SK-N-SH (cell line): ENCODE measurements around the gene COG8. TPM values are rescaled to one million over a fixed set of nuclear protein-coding genes. Genes with fewer than 3 reads are reported as not detected.

Experiments used
- CTCF ChIA-PET: fragments of 300-600, 350-600 bp; formaldehyde crosslinking; extraction: SDS; loops from one replicate; lab custom pipeline; 2021; lab: Yijun Ruan, JAX
- POLR2A ChIA-PET: fragments of 350-600 bp; sonication (Branson Sonifier 250); formaldehyde crosslinking; extraction: SDS; loops from one replicate; lab custom pipeline; 2020; ENCODE audit warnings: antibody characterized with exemption, inconsistent platforms; lab: Yijun Ruan, JAX
- DNase-seq: peaks from one replicate; pipeline ENCODE4 v3.0.0; 2012
- H2AFZ ChIP-seq: fragments of 200-600 bp; sonication (generic); 2 replicates; pipeline ENCODE4 v1.8.1; 2016; ENCODE audit warnings: antibody characterized with exemption, mild to moderate bottlenecking, low read depth
- H3F3A ChIP-seq: fragments of 200-600 bp; sonication (generic); replicated peaks from 2 replicates; pipeline ENCODE3; 2016; ENCODE audit warnings: antibody characterized with exemption, mild to moderate bottlenecking; ENCODE audit not compliant: insufficient read depth
- H3K27ac ChIP-seq, 2 experiments: fragments of 200-500 bp in 1 of 2; fragments of 200-600 bp in 1 of 2; sonication (Bioruptor generic) in 1 of 2; sonication (generic), shearing (Covaris generic) in 1 of 2; 2 replicates each; pipeline versions ENCODE4 v1.5.1 to v1.6.1; 2014 to 2016; ENCODE audit warnings: low read depth in 2 of 2, inconsistent platforms in 1 of 2, low read length in 1 of 2, mild to moderate bottlenecking in 1 of 2, mixed read lengths in 1 of 2
- H3K27me3 ChIP-seq: fragments of 200-600 bp; sonication (generic), shearing (Covaris generic); 2 replicates; pipeline ENCODE4 v1.6.1; 2016; ENCODE audit warnings: mixed run types; ENCODE audit not compliant: insufficient read depth
- H3K36me3 ChIP-seq, 2 experiments: fragments of 200-500 bp in 1 of 2; fragments of 200-600 bp in 1 of 2; sonication (Bioruptor generic) in 1 of 2; sonication (generic) in 1 of 2; replicated peaks in 1 of 2; 2 replicates each; pipeline versions ENCODE3 to v1.5.1; 2014 to 2016; ENCODE audit warnings: low read length in 1 of 2, mild to moderate bottlenecking in 1 of 2; ENCODE audit not compliant: insufficient read depth in 2 of 2, control insufficient read depth in 1 of 2
- H3K4me1 ChIP-seq, 2 experiments: fragments of 200-500 bp in 1 of 2; fragments of 200-600 bp in 1 of 2; sonication (Bioruptor generic) in 1 of 2; sonication (generic), shearing (Covaris generic) in 1 of 2; 2 replicates each; pipeline versions ENCODE4 v1.5.1 to v1.6.1; 2014 to 2016; ENCODE audit warnings: low read depth in 1 of 2, low read length in 1 of 2, mixed run types in 1 of 2; ENCODE audit not compliant: insufficient read depth in 2 of 2, control insufficient read depth in 1 of 2
- H3K4me2 ChIP-seq: fragments of 200-600 bp; sonication (generic), shearing (Covaris generic); 2 replicates; pipeline ENCODE4 v1.6.1; 2017; ENCODE audit warnings: mixed run types
- H3K4me3 ChIP-seq, 2 experiments: fragments of 200-500 bp in 1 of 2; fragments of 200-600 bp in 1 of 2; sonication (Bioruptor generic) in 1 of 2; sonication (generic), shearing (Covaris generic) in 1 of 2; 2 replicates each; pipeline versions ENCODE4 v1.5.1 to v1.8.1; 2014 to 2016; ENCODE audit warnings: low read depth in 2 of 2, inconsistent platforms in 1 of 2, low read length in 1 of 2, mild to moderate bottlenecking in 1 of 2, mixed read lengths in 1 of 2, moderate library complexity in 1 of 2
- H3K79me2 ChIP-seq: fragments of 200-600 bp; sonication (generic); 2 replicates; pipeline ENCODE4 v1.8.1; 2017; ENCODE audit warnings: mild to moderate bottlenecking; ENCODE audit not compliant: insufficient read depth
- H3K9ac ChIP-seq: fragments of 200-600 bp; sonication (generic); 2 replicates; pipeline ENCODE4 v1.6.1; 2017; ENCODE audit warnings: mixed run types
- H3K9me2 ChIP-seq: fragments of 200-600 bp; sonication (generic); 2 replicates; pipeline ENCODE4 v1.6.1; 2017; ENCODE audit warnings: mixed run types
- H3K9me3 ChIP-seq: fragments of 200-600 bp; sonication (generic); 2 replicates; pipeline ENCODE4 v1.6.1; 2017; ENCODE audit warnings: mixed run types, mild to moderate bottlenecking, moderate library complexity
- H4K20me1 ChIP-seq: fragments of 200-600 bp; sonication (generic); 2 replicates; pipeline ENCODE4 v1.6.1; 2017; ENCODE audit warnings: mild to moderate bottlenecking, mixed run types; ENCODE audit not compliant: insufficient read depth
- CHD2 ChIP-seq: fragments of 150-350 bp; IDR thresholded peaks from 2 replicates; pipeline ENCODE4 v1.6.1; 2018; ENCODE audit warnings: low read length; ENCODE audit not compliant: partially characterized antibody
- ELF1 ChIP-seq: IDR thresholded peaks from 2 replicates; pipeline ENCODE4 v1.4.0; 2012
- EP300 ChIP-seq, 2 experiments: IDR thresholded peaks; 2 replicates each; pipeline versions ENCODE4 v1.4.0 to v1.6.1; 2012; ENCODE audit warnings: borderline replicate concordance in 1 of 2, low read depth in 1 of 2, low read length in 1 of 2
- FOSL2 ChIP-seq: IDR thresholded peaks from 2 replicates; pipeline ENCODE4 v1.4.0; 2012; ENCODE audit warnings: low read depth, mild to moderate bottlenecking, moderate library complexity, borderline replicate concordance
- FOXJ3 ChIP-seq: sonication (generic); formaldehyde crosslinking; IDR thresholded peaks from 2 replicates; pipeline ENCODE4 v1.5.1; 2020; ENCODE audit warnings: mild to moderate bottlenecking, missing genetic modification reagents
- GATA2 ChIP-seq: sonication (generic); formaldehyde crosslinking; IDR thresholded peaks from 2 replicates; pipeline ENCODE4 v1.5.0; 2020; ENCODE audit warnings: mild to moderate bottlenecking, missing genetic modification reagents
- IRF3 ChIP-seq: fragments of 150-350 bp; IDR thresholded peaks from 2 replicates; pipeline ENCODE4 v1.6.1; 2016; ENCODE audit warnings: mild to moderate bottlenecking, low read depth, low read length
- JUND ChIP-seq: IDR thresholded peaks from 2 replicates; pipeline ENCODE4 v1.4.0; 2012
- MEF2A ChIP-seq: IDR thresholded peaks from 2 replicates; pipeline ENCODE4 v1.4.0; 2012; ENCODE audit warnings: low read depth, borderline replicate concordance
- MXI1 ChIP-seq: IDR thresholded peaks from 2 replicates; pipeline ENCODE4 v1.6.1; 2012; ENCODE audit warnings: mild to moderate bottlenecking, low read depth, low read length, improper control_type of control experiment
- NFIC ChIP-seq: IDR thresholded peaks from 2 replicates; pipeline ENCODE4 v1.4.0; 2012; ENCODE audit warnings: borderline replicate concordance
- NRF1 ChIP-seq: IDR thresholded peaks from 2 replicates; pipeline ENCODE4 v1.6.1; 2012; ENCODE audit warnings: low read depth, mild to moderate bottlenecking, low read length
- RAD21 ChIP-seq: IDR thresholded peaks from 2 replicates; pipeline ENCODE4 v1.6.1; 2012; ENCODE audit warnings: mild to moderate bottlenecking, low read length
- REST ChIP-seq: IDR thresholded peaks from 2 replicates; pipeline ENCODE4 v1.6.1; 2012; ENCODE audit warnings: mild to moderate bottlenecking, low read depth, low read length, moderate library complexity
- RXRA ChIP-seq: IDR thresholded peaks from 2 replicates; pipeline ENCODE4 v1.4.0; 2012; ENCODE audit warnings: low read depth, mild to moderate bottlenecking, borderline replicate concordance
- SIN3A ChIP-seq: IDR thresholded peaks from 2 replicates; pipeline ENCODE4 v1.6.1; 2012; ENCODE audit warnings: low read depth, mild to moderate bottlenecking, low read length, moderate library complexity, borderline replicate concordance
- TAF1 ChIP-seq: IDR thresholded peaks from 2 replicates; pipeline ENCODE4 v1.6.1; 2012; ENCODE audit warnings: low read depth, mild to moderate bottlenecking, low read length, moderate library complexity, borderline replicate concordance
- YY1 ChIP-seq: IDR thresholded peaks from 2 replicates; pipeline ENCODE4 v1.4.0; 2012; ENCODE audit warnings: low read depth, mild to moderate bottlenecking
- WGBS: methylation state at CpG from one replicate; pipeline ENCODE4 v1.1.6; 2017; ENCODE audit warnings: low lambda C conversion rate; 5-methylcytosine and 5-hydroxymethylcytosine counted together
- polyA plus RNA-seq, 3 experiments: library from polyadenylated mRNA; depleted of rRNA; stranded (reverse); fragments of >200 nt; gene quantifications; 2 replicates each; pipeline ENCODE4 v1.2.3, GENCODE V29; 2012
- TF ChIP-seq, protein P1 (sequence below): IDR thresholded peaks from 2 replicates; pipeline ENCODE4 v1.4.0; 2012; ENCODE audit warnings: low read depth
- TF ChIP-seq, protein P2 (sequence below): IDR thresholded peaks from 2 replicates; pipeline ENCODE4; 2012

COG8 gene
- polyA plus RNA-seq, 1 of the 3 experiments (the other 2 are of a cell fraction) = 30.2 TPM

DNA sequence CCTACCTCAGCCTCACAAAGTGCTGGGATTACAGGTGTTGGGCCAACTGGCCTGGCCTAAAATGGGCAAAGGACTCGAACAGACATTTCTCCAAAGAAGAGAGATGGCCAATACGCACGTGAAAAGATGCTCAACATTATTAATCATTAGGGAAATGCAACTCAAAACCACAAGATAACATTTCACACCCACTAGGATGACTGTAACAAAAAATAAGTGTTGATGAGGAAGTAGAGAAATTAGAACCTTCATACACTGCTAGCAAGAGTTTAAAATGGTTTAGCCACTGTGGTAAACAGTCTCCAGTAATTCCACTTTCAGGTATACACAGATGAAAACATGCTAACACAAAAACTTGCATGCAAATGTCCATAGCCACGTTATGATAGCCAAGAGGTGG, 6.6 kb upstream of the COG8 start:
- H2AFZ ChIP-seq = no peak overlapping the region
- H3K27me3 ChIP-seq = no peaks in the 10 kb centered on the region
- peaks cover 4 to 9% of the 10 kb centered on the region in 2 experiments; a peak in 3 of 4 replicates for H3K4me1 ChIP-seq
- DNase-seq = no peak
- H3K36me3 ChIP-seq = peaks cover 22 to 36% of the 10 kb centered on the region in 2 experiments
- no peaks in the 10 kb centered on the region for H3K9me2 ChIP-seq
- ChIA-PET POLR2A (no interaction called here), CTCF (no interaction called here)
- H3K4me2 ChIP-seq = no peak overlapping the region
- H4K20me1 ChIP-seq = no peaks in the 10 kb centered on the region
- H3K27ac ChIP-seq = no peak overlapping the region
- H3K79me2 ChIP-seq = peaks cover 30% of the 10 kb centered on the region
- H3K9me3 ChIP-seq = no peaks in the 10 kb centered on the region
- no peak overlapping the region for H3K4me3 ChIP-seq
- H3F3A ChIP-seq = peaks cover 8% of the 10 kb centered on the region
- WGBS = 97% methylated on average over 4 of the region's 4 CpGs
- no peak overlapping the region for H3K9ac ChIP-seq
- TF ChIP-seq CHD2 (no peak), ELF1 (no peak), EP300 (IDR thresholded peaks at IDR 0.05; ENCODE audit: borderline replicate concordance in 1 of 2, low read depth in 1 of 2, low read length in 1 of 2) (no peak), MXI1 (no peak), FOXJ3 (CRISPR knock-in tag) (no peak), TAF1 (no peak), FOSL2 (no peak), RXRA (no peak), RAD21 (no peak), NFIC (no peak), NRF1 (no peak), IRF3 (no peak), GATA2 (CRISPR knock-in tag) (no peak), MEF2A (no peak), YY1 (no peak), SIN3A (no peak), JUND (no peak), REST (no peak)
- TF ChIP-seq, protein P1, sequence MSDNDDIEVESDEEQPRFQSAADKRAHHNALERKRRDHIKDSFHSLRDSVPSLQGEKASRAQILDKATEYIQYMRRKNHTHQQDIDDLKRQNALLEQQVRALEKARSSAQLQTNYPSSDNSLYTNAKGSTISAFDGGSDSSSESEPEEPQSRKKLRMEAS = no peak
- TF ChIP-seq, protein P2, sequence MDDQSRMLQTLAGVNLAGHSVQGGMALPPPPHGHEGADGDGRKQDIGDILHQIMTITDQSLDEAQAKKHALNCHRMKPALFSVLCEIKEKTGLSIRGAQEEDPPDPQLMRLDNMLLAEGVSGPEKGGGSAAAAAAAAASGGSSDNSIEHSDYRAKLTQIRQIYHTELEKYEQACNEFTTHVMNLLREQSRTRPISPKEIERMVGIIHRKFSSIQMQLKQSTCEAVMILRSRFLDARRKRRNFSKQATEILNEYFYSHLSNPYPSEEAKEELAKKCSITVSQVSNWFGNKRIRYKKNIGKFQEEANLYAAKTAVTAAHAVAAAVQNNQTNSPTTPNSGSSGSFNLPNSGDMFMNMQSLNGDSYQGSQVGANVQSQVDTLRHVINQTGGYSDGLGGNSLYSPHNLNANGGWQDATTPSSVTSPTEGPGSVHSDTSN = no peak
